BLaER1 treated with 17β-estradiol and CSF1 and Interleukin-3, amounts not matched to agents 10 nM and 100 nM (cell line): ENCODE measurements around the gene TNS1.
A peak's percentile ranks its signal among the peaks of the same experiment; 100 is the strongest.
"Not testable (repeated sequence)": the region's sequence is repeated elsewhere in the genome, so short reads cannot be mapped to it uniquely, and the experiment has no call there.

Experiments
- H3K27ac ChIP-seq, 11 experiments: shearing (Covaris generic); formaldehyde crosslinking; 2 replicates each; pipeline ENCODE4 v1.8.1; 2022
- H3K27me3 ChIP-seq, 11 experiments: shearing (Covaris generic); formaldehyde crosslinking; 2 replicates each; pipeline ENCODE4 v1.8.1; 2022
- H3K36me3 ChIP-seq, 11 experiments: shearing (Covaris generic); formaldehyde crosslinking; 2 replicates each; pipeline ENCODE4 v1.8.1; 2022
- H3K4me1 ChIP-seq, 10 experiments: shearing (Covaris generic); formaldehyde crosslinking; 2 replicates each; pipeline ENCODE4 v1.8.1; 2022
- H3K4me2 ChIP-seq, 11 experiments: shearing (Covaris generic); formaldehyde crosslinking; 2 replicates each; pipeline ENCODE4 v1.8.1; 2022
- H3K4me3 ChIP-seq, 10 experiments: shearing (Covaris generic); formaldehyde crosslinking; 2 replicates each; pipeline ENCODE4 v1.8.1; 2022
- H3K9ac ChIP-seq, 11 experiments: shearing (Covaris generic); formaldehyde crosslinking; 2 replicates each; pipeline ENCODE4 v1.8.1; 2022
- H3K9me3 ChIP-seq, 11 experiments: shearing (Covaris generic); formaldehyde crosslinking; replicated peaks in 1 of 11; 2 replicates each; pipeline ENCODE4 v1.8.1; 2022
- H4K20me1 ChIP-seq, 11 experiments: shearing (Covaris generic); formaldehyde crosslinking; 2 replicates each; pipeline ENCODE4 v1.8.1; 2022
- Cebpa-rat ChIP-seq, 11 experiments: shearing (Covaris generic); IDR thresholded peaks; 2 replicates each; pipeline ENCODE4 v1.8.1; 2022

TNS1 gene

GRCh38 chr2:217787160-217787877 lies 215.5 kb downstream of the TNS1 start:
- H3K27me3 ChIP-seq: no peaks in the 10 kb centered on the region
- H3K4me3 ChIP-seq: no peak overlapping the region
- peaks cover 24 to 39% (median 28%) of the 10 kb centered on the region in 10 experiments for H3K4me1 ChIP-seq
- H3K9me3 ChIP-seq: peaks cover 5 to 17% (median 9%) of the 10 kb centered on the region in 11 experiments; a peak in 20 of 22 replicates
- H3K36me3 ChIP-seq: no peaks in the 10 kb centered on the region
- no peak overlapping the region for H3K4me2 ChIP-seq
- no peak overlapping the region for H3K9ac ChIP-seq
- H4K20me1 ChIP-seq: no peaks in the 10 kb centered on the region; a peak in 2 of 22 replicates
- no peak overlapping the region for H3K27ac ChIP-seq
- no peak for TF ChIP-seq Cebpa-rat (IDR thresholded peaks at IDR 0.05)

GRCh38 chr2:217786560-217786959 lies 216.2 kb downstream of the TNS1 start:
- not testable (repeated sequence) for H3K27me3 ChIP-seq, H3K4me2 ChIP-seq, H3K9ac ChIP-seq, H4K20me1 ChIP-seq, H3K27ac ChIP-seq, H3K36me3 ChIP-seq, H3K4me3 ChIP-seq
- Histone ChIP-seq H3K4me1 (peaks cover 24 to 37% (median 27%) of the 10 kb centered on the region in 10 experiments), H3K9me3 (peaks cover 5 to 12% (median 8%) of the 10 kb centered on the region in 11 experiments; a peak in 20 of 22 replicates)

GRCh38 chr2:217785544-217786045 lies 217.2 kb downstream of the TNS1 start:
- no peak for TF ChIP-seq Cebpa-rat (IDR thresholded peaks at IDR 0.05)
- peak overlapping the region in 2 of 11 experiments; percentile 8 to 20; a peak in 2 of 22 replicates for H3K4me2 ChIP-seq
- peak overlapping the region in 1 of 11 experiments; percentile 47; a peak in 3 of 22 replicates for H3K9ac ChIP-seq
- H3K36me3 ChIP-seq: no peaks in the 10 kb centered on the region
- no peaks in the 10 kb centered on the region for H3K27me3 ChIP-seq
- no peak overlapping the region for H3K27ac ChIP-seq
- H3K9me3 ChIP-seq: peaks cover 5 to 12% (median 8%) of the 10 kb centered on the region in 11 experiments; a peak in 20 of 22 replicates
- no peaks in the 10 kb centered on the region; a peak in 2 of 22 replicates for H4K20me1 ChIP-seq
- H3K4me1 ChIP-seq: peaks cover 16 to 29% (median 19%) of the 10 kb centered on the region in 10 experiments
- H3K4me3 ChIP-seq: no peak overlapping the region

- H3K27ac ChIP-seq: no peak overlapping the region
- H3K4me1 ChIP-seq: peaks cover 11 to 24% (median 14%) of the 10 kb centered on the region in 10 experiments; a peak in 19 of 20 replicates
- TF ChIP-seq Cebpa-rat (IDR thresholded peaks at IDR 0.05): no peak
- H4K20me1 ChIP-seq: no peaks in the 10 kb centered on the region; a peak in 2 of 22 replicates
- H3K4me2 ChIP-seq: no peak overlapping the region
- no peaks in the 10 kb centered on the region for H3K27me3 ChIP-seq
- no peak overlapping the region for H3K4me3 ChIP-seq
- H3K9ac ChIP-seq: peak overlapping the region in 1 of 11 experiments; percentile 47; a peak in 3 of 22 replicates
- H3K9me3 ChIP-seq: peaks cover 5 to 12% (median 8%) of the 10 kb centered on the region in 11 experiments; a peak in 20 of 22 replicates
- H3K36me3 ChIP-seq: no peaks in the 10 kb centered on the region
Measured at GRCh38 chr2:217784996-217785543, 217.7 kb downstream of the TNS1 start.

- Histone ChIP-seq H3K4me2 (no peak overlapping the region), H3K9me3 (peaks cover 5 to 12% (median 8%) of the 10 kb centered on the region in 11 experiments; a peak in 20 of 22 replicates), H3K4me3 (no peak overlapping the region), H3K36me3 (no peaks in the 10 kb centered on the region), H3K27me3 (no peaks in the 10 kb centered on the region), H4K20me1 (no peaks in the 10 kb centered on the region; a peak in 1 of 22 replicates), H3K4me1 (peaks cover 0 to 8% (median 0%) of the 10 kb centered on the region in 10 experiments; a peak in 2 of 20 replicates), H3K27ac (no peak overlapping the region), H3K9ac (no peak overlapping the region)
- no peak for TF ChIP-seq Cebpa-rat (IDR thresholded peaks at IDR 0.05)
Measured at GRCh38 chr2:217783243-217783642, 219.6 kb downstream of the TNS1 start.

GRCh38 chr2:217777906-217778305 lies 224.9 kb downstream of the TNS1 start:
- Histone ChIP-seq H3K36me3 (no peaks in the 10 kb centered on the region), H3K4me1 (no peaks in the 10 kb centered on the region), H3K4me3 (no peak overlapping the region), H3K4me2 (no peak overlapping the region), H3K9ac (no peak overlapping the region), H4K20me1 (no peaks in the 10 kb centered on the region), H3K9me3 (peaks cover 2 to 4% (median 2%) of the 10 kb centered on the region in 11 experiments; a peak in 19 of 22 replicates), H3K27me3 (no peaks in the 10 kb centered on the region), H3K27ac (no peak overlapping the region)
- no peak for TF ChIP-seq Cebpa-rat (IDR thresholded peaks at IDR 0.05)

- no peaks in the 10 kb centered on the region for H4K20me1 ChIP-seq
- no peak overlapping the region for H3K9ac ChIP-seq
- H3K4me1 ChIP-seq: no peaks in the 10 kb centered on the region
- no peak overlapping the region for H3K4me3 ChIP-seq
- TF ChIP-seq Cebpa-rat (IDR thresholded peaks at IDR 0.05): no peak
- no peak overlapping the region for H3K4me2 ChIP-seq
- no peaks in the 10 kb centered on the region for H3K36me3 ChIP-seq
- H3K27me3 ChIP-seq: no peaks in the 10 kb centered on the region
- H3K27ac ChIP-seq: no peak overlapping the region
- no peaks in the 10 kb centered on the region for H3K9me3 ChIP-seq
Measured at GRCh38 chr2:217776631-217777030, 226.2 kb downstream of the TNS1 start.

- H3K4me3 ChIP-seq: no peak overlapping the region
- no peaks in the 10 kb centered on the region for H4K20me1 ChIP-seq
- no peaks in the 10 kb centered on the region for H3K36me3 ChIP-seq
- no peak overlapping the region for H3K9ac ChIP-seq
- no peaks in the 10 kb centered on the region for H3K4me1 ChIP-seq
- H3K4me2 ChIP-seq: no peak overlapping the region
- no peak for TF ChIP-seq Cebpa-rat (IDR thresholded peaks at IDR 0.05)
- H3K27me3 ChIP-seq: no peaks in the 10 kb centered on the region
- H3K27ac ChIP-seq: no peak overlapping the region
- H3K9me3 ChIP-seq: no peaks in the 10 kb centered on the region
Measured at GRCh38 chr2:217775920-217776503, 226.8 kb downstream of the TNS1 start.

- Histone ChIP-seq H3K4me1 (no peaks in the 10 kb centered on the region), H3K9ac (no peak overlapping the region), H3K27me3 (no peaks in the 10 kb centered on the region), H3K4me2 (no peak overlapping the region), H3K9me3 (no peaks in the 10 kb centered on the region), H3K27ac (no peak overlapping the region), H3K36me3 (no peaks in the 10 kb centered on the region), H4K20me1 (no peaks in the 10 kb centered on the region), H3K4me3 (no peak overlapping the region)
- no peak for TF ChIP-seq Cebpa-rat (IDR thresholded peaks at IDR 0.05)
Measured at GRCh38 chr2:217774232-217774631, 228.6 kb downstream of the TNS1 start.
